CD4-positive, alpha-beta T cell treated with Interleukin-15 for 1 hour (primary cell): ENCODE data around the gene MEDAG.

Experiments
- DNase-seq: peaks from one replicate; pipeline ENCODE4 v3.0.0-alpha.2; 2020

Gene MEDAG

DNA sequence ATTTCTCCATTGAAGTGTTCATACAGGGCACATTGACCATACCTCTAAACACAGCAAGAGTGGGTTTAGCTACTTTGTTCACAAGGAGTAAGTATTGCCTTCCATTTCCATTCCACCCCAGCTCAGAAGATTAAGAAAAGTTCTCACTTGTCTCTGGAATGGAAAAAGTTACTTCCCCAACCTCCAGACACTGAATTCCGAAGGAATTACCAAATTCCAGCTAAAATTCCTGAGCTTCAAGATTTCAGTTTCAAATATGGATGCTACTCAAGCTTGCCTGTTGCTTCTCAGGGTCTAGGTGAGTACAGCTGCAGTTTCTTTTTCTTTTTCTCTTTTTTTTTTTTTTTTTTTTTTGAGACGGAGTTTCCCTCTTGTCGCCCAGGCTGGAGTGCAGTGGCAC is 60.0 kb downstream of the MEDAG start:
- DNase-seq, result no peak

DNA sequence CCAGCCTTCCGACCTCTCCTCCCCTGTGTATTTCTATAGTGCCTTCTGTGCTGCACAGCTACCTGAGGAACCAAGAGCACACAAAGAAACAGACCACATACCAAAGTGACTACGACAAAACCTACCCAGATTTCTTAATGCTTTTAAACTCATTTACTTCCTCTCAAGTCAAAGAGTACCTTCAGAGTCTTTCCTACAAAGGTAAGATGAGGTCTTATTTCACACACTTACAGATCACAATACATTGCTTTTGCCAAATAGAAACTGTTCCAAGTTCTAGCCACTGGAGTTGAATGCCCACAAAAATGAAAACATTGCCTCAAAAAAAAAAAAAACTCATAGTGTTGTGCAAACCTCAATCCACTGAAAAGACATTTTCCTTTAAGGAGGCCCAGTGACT is 62.8 kb downstream of the MEDAG start:
- DNase-seq, result no peak

GRCh38 chr13:30971575-30971974 is 65.5 kb downstream of the MEDAG start:
- DNase-seq, result no peak

- DNase-seq, result no peak
These were observed 66.9 kb downstream of the MEDAG start for GRCh38 chr13:30972888-30973377.

- no peak for DNase-seq
These were observed 68.3 kb downstream of the MEDAG start for GRCh38 chr13:30974350-30974749.
